Fibroblast of lung (primary cell): ENCODE measurements around the gene R3HDML. TPM values are rescaled to one million over a fixed set of nuclear protein-coding genes. Genes with fewer than 3 reads are reported as not detected.

Experiments used
- DNase-seq, 2 donors: peaks; one replicate each; pipeline versions ENCODE4 v3.0.0 to v3.0.0-alpha.2; 2010; ENCODE audit warnings: low read depth in 2 of 2
- H2AFZ ChIP-seq: 2 replicates; pipeline ENCODE4 v1.5.1; 2012; ENCODE audit warnings: low read length, control low read depth, inconsistent platforms
- H3K27ac ChIP-seq: 2 replicates; pipeline ENCODE4 v1.5.1; 2011; ENCODE audit warnings: low read length, control low read depth; ENCODE audit not compliant: insufficient read depth
- H3K27me3 ChIP-seq: 2 replicates; pipeline ENCODE4 v1.5.1; 2011; ENCODE audit warnings: mild to moderate bottlenecking, low read length; ENCODE audit not compliant: control insufficient read depth, insufficient read depth
- H3K36me3 ChIP-seq: 2 replicates; pipeline ENCODE4 v1.5.1; 2011; ENCODE audit warnings: low read length; ENCODE audit not compliant: control insufficient read depth, insufficient read depth
- H3K4me1 ChIP-seq: 2 replicates; pipeline ENCODE4 v1.5.1; 2011; ENCODE audit warnings: low read length; ENCODE audit not compliant: control insufficient read depth, insufficient read depth; ENCODE audit errors: extremely low read depth
- H3K4me2 ChIP-seq: 2 replicates; pipeline ENCODE4 v1.5.1; 2011; ENCODE audit warnings: low read length, control low read depth; ENCODE audit not compliant: insufficient read depth; ENCODE audit errors: extremely low read depth
- H3K4me3 ChIP-seq, 4 experiments: fragments of 200-600 bp in 1 of 4; sonication (generic) in 1 of 4; replicated peaks in 1 of 4; 2 replicates each; pipeline ENCODE4 v1.5.1; 2011 to 2016; ENCODE audit warnings: low read length in 4 of 4, low read depth in 3 of 4, mild to moderate bottlenecking in 3 of 4, control low read depth in 2 of 4, inconsistent platforms in 1 of 4, mixed read lengths in 1 of 4; ENCODE audit not compliant: insufficient read depth in 1 of 4; ENCODE audit errors: control extremely low read depth in 1 of 4
- H3K79me2 ChIP-seq: 2 replicates; pipeline ENCODE4 v1.5.1; 2012; ENCODE audit warnings: mild to moderate bottlenecking, low read length, inconsistent platforms; ENCODE audit not compliant: control insufficient read depth, insufficient read depth
- H3K9ac ChIP-seq: 2 replicates; pipeline ENCODE4 v1.5.1; 2011; ENCODE audit warnings: mild to moderate bottlenecking, low read length, control low read depth; ENCODE audit not compliant: insufficient read depth
- H3K9me3 ChIP-seq: 2 replicates; pipeline ENCODE4 v1.5.1; 2012; ENCODE audit warnings: low read depth, low read length; ENCODE audit not compliant: control insufficient read depth, insufficient read depth
- H4K20me1 ChIP-seq: 2 replicates; pipeline ENCODE4 v1.5.1; 2011; ENCODE audit warnings: low read length; ENCODE audit not compliant: control insufficient read depth, insufficient read depth; ENCODE audit errors: extremely low read depth
- EZH2 ChIP-seq: IDR thresholded peaks from 2 replicates; pipeline ENCODE4 v1.5.1; 2012; ENCODE audit warnings: low read length, control low read depth, mild to moderate bottlenecking; ENCODE audit errors: missing control alignments
- polyA plus RNA-seq, 2 donors: library from polyadenylated mRNA; depleted of rRNA in 1 of 2; stranded (reverse) in 1 of 2; unstranded in 1 of 2; fragments of >200 nt; gene quantifications; 2 replicates each; pipeline ENCODE4 v1.2.1, GENCODE V29; 2011 to 2012; ENCODE audit warnings: missing spikeins in 1 of 2
- total RNA-seq: library from RNA; depleted of rRNA; stranded (reverse); fragments of >200 nt; gene quantifications from 2 replicates; pipeline ENCODE4 v1.2.1, GENCODE V29; 2014
- TF ChIP-seq, protein P1 (sequence below), 2 donors: IDR thresholded peaks in 1 of 2; conservative IDR thresholded peaks in 1 of 2; 1 replicate in 1 of 2; 2 replicates in 1 of 2; pipeline ENCODE4 v1.5.1; 2011 to 2012; ENCODE audit warnings: low read length in 2 of 2, control low read depth in 1 of 2, inconsistent platforms in 1 of 2, low read depth in 1 of 2, mild to moderate bottlenecking in 1 of 2

The R3HDML gene
- total and polyA plus RNA-seq, 2 donors (not counting 1 experiment from before 2014, with no cell fraction given), result not detected

DNA sequence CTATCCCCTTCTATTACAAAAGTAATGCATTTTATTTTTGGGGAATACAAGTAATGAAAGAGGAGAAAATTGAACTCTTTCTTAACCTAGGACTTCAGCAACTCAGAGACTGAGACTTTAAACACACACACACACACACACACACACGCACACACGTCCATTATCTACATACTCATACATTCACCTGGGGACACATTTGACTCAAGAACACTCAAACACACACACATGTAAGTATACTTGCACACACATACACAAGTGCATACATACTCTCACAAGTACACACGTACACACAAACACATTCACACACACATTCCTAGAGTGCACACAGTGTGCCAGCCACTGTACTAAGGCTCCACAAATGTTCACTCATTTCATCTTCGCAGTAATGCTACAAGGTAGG is 2.1 kb upstream of the R3HDML start:
- H3K4me2 ChIP-seq, result no peak overlapping the region
- H3K9me3 ChIP-seq, result no peaks in the 10 kb centered on the region
- no peak overlapping the region for H2AFZ ChIP-seq
- no peak overlapping the region for H3K27ac ChIP-seq
- H3K27me3 ChIP-seq, result peaks cover 3% of the 10 kb centered on the region
- H3K4me3 ChIP-seq, result no peak overlapping the region
- H3K4me1 ChIP-seq, result no peaks in the 10 kb centered on the region
- H3K79me2 ChIP-seq, result no peaks in the 10 kb centered on the region
- no peaks in the 10 kb centered on the region for H3K36me3 ChIP-seq
- H4K20me1 ChIP-seq, result no peaks in the 10 kb centered on the region
- no peak overlapping the region for H3K9ac ChIP-seq
- DNase-seq, result no peak
- TF ChIP-seq EZH2, result no peak
- TF ChIP-seq, protein P1, sequence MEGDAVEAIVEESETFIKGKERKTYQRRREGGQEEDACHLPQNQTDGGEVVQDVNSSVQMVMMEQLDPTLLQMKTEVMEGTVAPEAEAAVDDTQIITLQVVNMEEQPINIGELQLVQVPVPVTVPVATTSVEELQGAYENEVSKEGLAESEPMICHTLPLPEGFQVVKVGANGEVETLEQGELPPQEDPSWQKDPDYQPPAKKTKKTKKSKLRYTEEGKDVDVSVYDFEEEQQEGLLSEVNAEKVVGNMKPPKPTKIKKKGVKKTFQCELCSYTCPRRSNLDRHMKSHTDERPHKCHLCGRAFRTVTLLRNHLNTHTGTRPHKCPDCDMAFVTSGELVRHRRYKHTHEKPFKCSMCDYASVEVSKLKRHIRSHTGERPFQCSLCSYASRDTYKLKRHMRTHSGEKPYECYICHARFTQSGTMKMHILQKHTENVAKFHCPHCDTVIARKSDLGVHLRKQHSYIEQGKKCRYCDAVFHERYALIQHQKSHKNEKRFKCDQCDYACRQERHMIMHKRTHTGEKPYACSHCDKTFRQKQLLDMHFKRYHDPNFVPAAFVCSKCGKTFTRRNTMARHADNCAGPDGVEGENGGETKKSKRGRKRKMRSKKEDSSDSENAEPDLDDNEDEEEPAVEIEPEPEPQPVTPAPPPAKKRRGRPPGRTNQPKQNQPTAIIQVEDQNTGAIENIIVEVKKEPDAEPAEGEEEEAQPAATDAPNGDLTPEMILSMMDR (conservative IDR thresholded peaks at IDR 0.05 in 1 of 2, IDR thresholded peaks at IDR 0.05 in 1 of 2; ENCODE audit: low read depth in 1 of 2, low read length in 2 of 2), result no peak

DNA sequence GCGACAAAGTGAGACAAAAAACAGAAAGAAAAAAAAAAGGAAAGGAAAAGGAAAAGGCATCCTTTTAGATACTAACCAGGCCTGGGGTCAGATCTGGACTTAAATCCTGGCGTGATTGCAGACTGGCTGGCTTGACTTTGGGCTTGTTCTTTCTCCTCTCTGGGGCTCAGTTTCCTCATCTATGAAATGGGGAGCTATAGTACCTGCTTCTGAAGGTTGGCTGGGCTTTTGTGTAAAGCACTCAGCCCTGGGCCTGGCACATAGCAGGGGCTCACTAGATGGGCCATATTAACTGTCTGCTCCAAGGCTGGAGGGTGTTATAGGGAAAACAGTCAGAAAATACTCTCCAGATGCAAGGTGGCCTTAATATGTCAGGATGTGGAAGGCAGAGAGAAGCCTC is 1.2 kb upstream of the R3HDML start:
- no peaks in the 10 kb centered on the region for H3K4me1 ChIP-seq
- H3K4me2 ChIP-seq, result no peak overlapping the region
- no peak for DNase-seq
- H3K4me3 ChIP-seq, result no peak overlapping the region
- H2AFZ ChIP-seq, result no peak overlapping the region
- no peak overlapping the region for H3K9ac ChIP-seq
- H3K27ac ChIP-seq, result no peak overlapping the region
- no peaks in the 10 kb centered on the region for H3K79me2 ChIP-seq
- H3K27me3 ChIP-seq, result peaks cover 3% of the 10 kb centered on the region
- no peaks in the 10 kb centered on the region for H3K9me3 ChIP-seq
- TF ChIP-seq, protein P1 (conservative IDR thresholded peaks at IDR 0.05 in 1 of 2, IDR thresholded peaks at IDR 0.05 in 1 of 2; ENCODE audit: low read depth in 1 of 2, low read length in 2 of 2), result no peak
- TF ChIP-seq EZH2, result no peak
- no peaks in the 10 kb centered on the region for H3K36me3 ChIP-seq
- no peaks in the 10 kb centered on the region for H4K20me1 ChIP-seq

- Histone ChIP-seq H4K20me1 (no peaks in the 10 kb centered on the region), H2AFZ (no peak overlapping the region), H3K36me3 (no peaks in the 10 kb centered on the region), H3K9me3 (no peaks in the 10 kb centered on the region), H3K27me3 (peaks cover 3% of the 10 kb centered on the region), H3K79me2 (no peaks in the 10 kb centered on the region), H3K27ac (no peak overlapping the region), H3K9ac (no peak overlapping the region), H3K4me3 (no peak overlapping the region), H3K4me1 (no peaks in the 10 kb centered on the region), H3K4me2 (no peak overlapping the region)
- TF ChIP-seq EZH2, result no peak
- TF ChIP-seq, protein P1 (conservative IDR thresholded peaks at IDR 0.05 in 1 of 2, IDR thresholded peaks at IDR 0.05 in 1 of 2; ENCODE audit: low read depth in 1 of 2, low read length in 2 of 2), result no peak
- no peak for DNase-seq
Observed at GRCh38 chr20:44336086-44336485, 757 bp upstream of the R3HDML start.
